Chondrocyte (in vitro differentiated cells): ENCODE measurements around the gene SMG1. TPM values are rescaled to one million over a fixed set of nuclear protein-coding genes. Genes with fewer than 3 reads are reported as not detected.
A peak's percentile ranks its signal among the peaks of the same experiment; 100 is the strongest.
"Not testable (repeated sequence)": the region's sequence is repeated elsewhere in the genome, so short reads cannot be mapped to it uniquely, and the experiment has no call there.

ENCODE experiments used
- DNase-seq: peaks from one replicate; pipeline ENCODE4 v3.0.0; 2021; ENCODE audit warnings: mixed read lengths, low spot score
- H3K27ac Mint-ChIP-seq: one replicate; pipeline ENCODE4 v1.8.0; 2021; ENCODE audit warnings: mild to moderate bottlenecking, moderate library complexity, mixed read lengths; ENCODE audit not compliant: unreplicated experiment
- H3K27me3 Mint-ChIP-seq: 2 replicates; pipeline ENCODE4 v1.8.0; 2021; ENCODE audit warnings: low read depth, mixed read lengths
- H3K36me3 Mint-ChIP-seq: 2 replicates; pipeline ENCODE4 v1.8.0; 2021; ENCODE audit warnings: low read depth, mixed read lengths
- H3K4me1 Mint-ChIP-seq: 2 replicates; pipeline ENCODE4 v1.8.0; 2021; ENCODE audit warnings: low read depth, mild to moderate bottlenecking, mixed read lengths
- H3K4me3 Mint-ChIP-seq: one replicate; pipeline ENCODE4 v1.8.0; 2021; ENCODE audit warnings: mild to moderate bottlenecking, moderate library complexity, mixed read lengths; ENCODE audit not compliant: unreplicated experiment
- H3K9me3 Mint-ChIP-seq: 2 replicates; pipeline ENCODE4 v1.8.0; 2021; ENCODE audit warnings: low read depth, mixed read lengths
- total RNA-seq: library from RNA; stranded (reverse); gene quantifications from 3 replicates; pipeline ENCODE4 v1.2.1, GENCODE V29; 2021
- TF ChIP-seq, protein P1 (sequence below): fragments of 200-600 bp; sonication (generic); IDR thresholded peaks from 2 replicates; pipeline ENCODE4 v1.5.0; 2021; ENCODE audit warnings: antibody characterized with exemption, mild to moderate bottlenecking, moderate library complexity

The SMG1 gene
- total RNA-seq, 1 donor from 2014 or later, result 61.3 TPM

DNA sequence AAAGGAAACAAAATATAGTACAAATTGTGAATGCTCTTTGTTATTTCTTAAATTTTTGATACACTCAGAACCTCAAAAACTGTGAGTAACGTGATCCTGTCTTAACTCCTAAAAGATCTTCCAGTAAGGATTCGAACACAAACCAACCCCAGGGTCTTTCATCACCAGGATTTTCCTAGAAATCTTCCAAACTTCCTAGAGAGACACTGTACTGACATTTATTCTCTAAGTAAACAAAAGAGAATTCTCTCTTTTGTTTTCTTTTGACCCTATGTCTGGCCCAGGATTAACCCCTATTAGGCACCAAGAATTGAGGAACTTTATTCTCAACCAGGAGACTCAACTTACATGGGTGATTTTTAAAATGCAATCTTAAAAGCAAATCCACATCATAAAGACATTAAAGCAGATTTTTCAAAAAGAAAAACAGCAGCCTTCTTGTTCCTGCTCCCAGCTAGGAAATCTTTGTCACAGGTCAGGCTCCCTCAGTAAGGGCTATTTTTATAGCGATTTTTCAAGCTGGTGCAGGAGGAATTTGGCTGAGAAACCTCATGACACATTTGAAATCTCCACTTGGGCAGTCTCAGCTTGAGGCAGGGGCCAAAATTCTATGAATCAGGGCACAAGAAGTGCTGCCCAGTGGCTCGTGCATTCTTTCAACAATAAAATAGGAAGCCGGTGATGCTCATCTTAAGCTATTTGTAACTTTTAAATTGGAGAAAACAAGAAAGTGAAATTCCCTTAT is 6.2 kb upstream of the SMG1 start:
- Mint-ChIP-seq H3K4me3 (peak overlapping the region; percentile 18), H3K27ac (peak overlapping the region; percentile 81), H3K27me3 (peaks cover under 1% of the 10 kb centered on the region), H3K36me3 (peaks cover under 1% of the 10 kb centered on the region), H3K4me1 (peaks cover 21% of the 10 kb centered on the region), H3K9me3 (peaks cover under 1% of the 10 kb centered on the region)
- TF ChIP-seq, protein P1, sequence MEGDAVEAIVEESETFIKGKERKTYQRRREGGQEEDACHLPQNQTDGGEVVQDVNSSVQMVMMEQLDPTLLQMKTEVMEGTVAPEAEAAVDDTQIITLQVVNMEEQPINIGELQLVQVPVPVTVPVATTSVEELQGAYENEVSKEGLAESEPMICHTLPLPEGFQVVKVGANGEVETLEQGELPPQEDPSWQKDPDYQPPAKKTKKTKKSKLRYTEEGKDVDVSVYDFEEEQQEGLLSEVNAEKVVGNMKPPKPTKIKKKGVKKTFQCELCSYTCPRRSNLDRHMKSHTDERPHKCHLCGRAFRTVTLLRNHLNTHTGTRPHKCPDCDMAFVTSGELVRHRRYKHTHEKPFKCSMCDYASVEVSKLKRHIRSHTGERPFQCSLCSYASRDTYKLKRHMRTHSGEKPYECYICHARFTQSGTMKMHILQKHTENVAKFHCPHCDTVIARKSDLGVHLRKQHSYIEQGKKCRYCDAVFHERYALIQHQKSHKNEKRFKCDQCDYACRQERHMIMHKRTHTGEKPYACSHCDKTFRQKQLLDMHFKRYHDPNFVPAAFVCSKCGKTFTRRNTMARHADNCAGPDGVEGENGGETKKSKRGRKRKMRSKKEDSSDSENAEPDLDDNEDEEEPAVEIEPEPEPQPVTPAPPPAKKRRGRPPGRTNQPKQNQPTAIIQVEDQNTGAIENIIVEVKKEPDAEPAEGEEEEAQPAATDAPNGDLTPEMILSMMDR, result no peak
- no peak for DNase-seq

DNA sequence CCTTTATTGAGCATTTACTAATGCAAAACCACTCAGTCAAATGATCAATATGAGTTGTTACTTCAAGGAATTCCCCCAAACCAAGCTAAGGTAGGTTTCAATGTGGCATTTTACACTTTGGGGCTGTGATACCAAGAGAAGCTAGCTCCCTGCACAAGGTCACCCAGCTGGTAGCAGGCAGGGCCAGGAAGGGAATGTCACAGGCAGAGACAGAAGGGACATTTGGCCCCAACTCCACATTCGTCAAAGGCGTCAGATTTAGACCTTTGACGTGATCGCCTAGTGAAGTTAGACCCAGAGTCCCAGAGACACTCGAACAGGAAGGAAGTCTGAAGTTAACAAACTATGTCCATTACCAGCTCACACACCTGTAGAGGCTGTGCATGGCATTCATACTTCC is 5.5 kb upstream of the SMG1 start:
- Mint-ChIP-seq H3K4me3 (no peak overlapping the region), H3K36me3 (no peaks in the 10 kb centered on the region), H3K9me3 (no peaks in the 10 kb centered on the region), H3K4me1 (peaks cover 26% of the 10 kb centered on the region), H3K27me3 (no peaks in the 10 kb centered on the region), H3K27ac (no peak overlapping the region)
- TF ChIP-seq, protein P1, result no peak
- DNase-seq, result no peak

DNA sequence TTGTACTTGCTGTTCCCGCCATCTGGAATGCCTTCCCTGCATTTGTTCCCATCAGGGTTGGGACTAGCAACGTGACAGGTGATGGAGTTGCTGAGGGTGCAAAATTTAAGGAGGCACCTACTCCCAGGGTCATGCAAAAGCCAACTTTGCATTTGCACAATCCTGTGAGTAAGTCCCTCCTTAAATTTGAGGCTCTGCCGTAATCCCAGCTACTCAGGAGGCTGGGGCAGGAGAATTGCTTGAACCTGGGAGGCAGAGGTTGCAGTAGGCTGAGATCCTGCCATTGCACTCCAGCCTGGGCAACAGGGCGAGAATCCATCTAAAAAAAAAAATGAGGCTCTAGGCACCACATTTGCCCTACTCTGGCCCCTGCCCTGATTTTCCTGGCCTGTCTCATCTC is 3.9 kb upstream of the SMG1 start:
- not testable (repeated sequence) for H3K9me3 Mint-ChIP-seq, H3K4me3 Mint-ChIP-seq, H3K27me3 Mint-ChIP-seq, H3K36me3 Mint-ChIP-seq, DNase-seq, H3K27ac Mint-ChIP-seq
- peaks cover 31% of the 10 kb centered on the region for H3K4me1 Mint-ChIP-seq

DNA sequence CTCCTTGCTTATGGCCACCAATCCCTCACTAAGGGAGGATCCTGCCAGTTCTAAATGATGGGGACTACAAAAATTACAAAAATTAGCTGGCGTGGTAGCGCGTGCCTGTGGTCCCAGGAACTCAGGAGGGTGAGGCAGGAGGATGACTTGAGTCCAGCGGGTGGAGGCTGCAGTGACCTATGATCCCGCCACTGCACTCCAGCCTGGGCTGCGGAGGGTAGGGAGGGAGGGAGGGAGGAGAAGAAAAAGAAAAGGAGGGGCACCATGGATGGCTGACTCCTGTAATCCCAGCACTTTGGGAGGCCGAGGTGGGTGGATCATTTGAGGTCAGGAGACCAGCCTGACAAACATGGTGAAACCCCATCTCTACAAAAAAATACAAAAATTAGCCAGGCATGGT is 1.9 kb upstream of the SMG1 start:
- peaks cover 45% of the 10 kb centered on the region for H3K4me1 Mint-ChIP-seq
- not testable (repeated sequence) for H3K27me3 Mint-ChIP-seq, H3K27ac Mint-ChIP-seq, H3K9me3 Mint-ChIP-seq, DNase-seq, H3K36me3 Mint-ChIP-seq, H3K4me3 Mint-ChIP-seq

DNA sequence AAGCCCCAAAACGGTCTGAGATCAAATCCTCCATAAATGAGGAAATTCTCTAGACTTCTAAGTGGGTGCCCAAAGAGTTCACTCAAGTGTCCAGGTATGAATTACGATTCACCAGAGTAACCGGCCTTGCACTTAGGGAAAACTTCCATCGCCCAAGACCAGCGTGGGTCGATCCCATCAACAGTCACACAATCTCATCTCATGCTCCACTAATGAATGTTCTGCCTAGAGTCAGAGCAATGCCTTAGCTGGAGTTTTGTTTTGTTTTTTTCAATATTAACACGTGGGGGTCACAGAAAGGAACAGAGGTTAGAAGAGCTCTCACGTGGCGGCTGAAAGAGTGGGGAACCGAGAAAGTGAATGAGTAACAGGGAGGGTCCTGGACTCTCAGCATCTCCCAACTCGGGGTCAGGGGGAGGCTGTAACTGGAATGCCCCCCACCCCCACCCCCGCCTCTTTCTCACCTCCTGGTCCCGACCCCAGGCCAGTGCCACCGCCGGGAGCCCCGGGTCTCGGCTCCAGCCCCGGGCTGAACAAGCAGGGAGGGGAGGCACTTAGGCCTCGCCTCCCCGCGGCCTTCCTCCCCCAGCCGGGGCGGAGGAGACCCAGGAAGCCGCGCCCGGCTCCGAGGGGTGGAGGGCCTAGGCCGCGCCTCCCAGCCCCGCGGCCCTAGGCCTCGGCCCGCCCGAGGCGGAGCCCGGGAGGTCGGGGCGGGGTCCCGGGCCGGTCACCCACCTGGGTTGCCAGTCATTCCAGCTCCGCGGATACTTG is 808 bp downstream of the SMG1 start:
- Mint-ChIP-seq H3K4me3 (peak overlapping the region; percentile 95), H3K4me1 (peaks cover 34% of the 10 kb centered on the region), H3K27ac (peak overlapping the region; percentile 93)
- not testable (repeated sequence) for H3K27me3 Mint-ChIP-seq, H3K9me3 Mint-ChIP-seq, H3K36me3 Mint-ChIP-seq, DNase-seq

DNA sequence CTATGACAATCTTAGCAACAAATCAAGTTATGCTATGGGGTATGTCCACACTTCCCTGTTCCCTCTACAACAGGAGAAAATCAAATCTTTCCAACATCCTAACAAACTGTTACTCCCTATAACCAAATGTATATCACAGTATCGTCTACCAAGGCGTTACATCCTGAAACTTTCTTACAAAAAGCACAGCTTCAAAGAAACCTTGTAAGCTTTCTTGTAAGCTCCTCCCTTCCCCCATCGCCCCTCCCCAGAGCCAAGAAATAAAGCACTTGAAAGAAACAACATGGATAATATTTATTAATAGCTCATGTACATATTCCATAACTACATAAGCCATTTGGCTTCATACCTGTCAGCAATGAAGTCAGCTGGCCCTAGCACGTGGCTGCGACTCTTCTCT is 2.3 kb downstream of the SMG1 start:
- DNase-seq, H3K36me3 Mint-ChIP-seq, H3K9me3 Mint-ChIP-seq, H3K27ac Mint-ChIP-seq, H3K27me3 Mint-ChIP-seq: not testable (repeated sequence)
- Mint-ChIP-seq H3K4me1 (peaks cover 34% of the 10 kb centered on the region), H3K4me3 (peak overlapping the region; percentile 59)

DNA sequence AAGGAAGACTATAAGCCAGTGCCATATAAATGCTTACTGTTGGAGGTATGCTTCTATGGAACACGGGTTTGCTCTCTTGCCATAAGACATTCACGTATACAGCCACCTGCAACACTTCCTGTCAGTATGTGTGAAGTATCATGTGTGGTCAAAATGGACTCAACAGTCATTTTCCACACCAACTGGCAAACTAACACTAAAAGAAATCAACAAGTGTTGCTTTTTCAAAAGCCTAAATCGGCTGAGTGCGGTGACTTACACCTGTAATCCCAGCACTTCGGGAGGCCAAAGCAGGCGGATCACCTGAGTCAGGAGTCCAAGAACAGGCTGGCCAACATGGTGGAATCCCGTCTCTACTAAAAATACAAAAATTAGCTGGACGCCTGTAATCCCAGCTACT is 3.1 kb downstream of the SMG1 start:
- not testable (repeated sequence) for H3K4me3 Mint-ChIP-seq, H3K9me3 Mint-ChIP-seq, H3K27me3 Mint-ChIP-seq, H3K36me3 Mint-ChIP-seq, DNase-seq
- Mint-ChIP-seq H3K4me1 (peaks cover 34% of the 10 kb centered on the region), H3K27ac (peak overlapping the region; percentile 32)

DNA sequence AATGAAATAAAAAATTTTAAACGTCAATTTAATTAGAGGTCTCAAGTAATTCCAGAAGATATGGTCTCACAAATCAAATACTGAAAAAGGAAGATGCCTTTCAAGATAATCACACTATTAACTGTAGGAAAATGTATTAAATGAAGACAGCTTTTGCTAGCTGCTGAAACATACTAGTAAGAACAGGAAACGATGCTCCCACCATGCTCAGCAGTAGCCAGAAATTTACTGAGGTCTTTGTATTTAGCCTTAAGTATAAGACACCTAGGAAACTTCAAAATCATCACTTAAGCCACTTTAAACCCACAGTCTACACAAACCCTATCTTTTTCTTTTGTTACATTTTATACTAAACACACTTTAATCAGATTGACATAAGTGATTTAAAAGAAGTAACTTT is 16.6 kb downstream of the SMG1 start:
- not testable (repeated sequence) for H3K27ac Mint-ChIP-seq, H3K36me3 Mint-ChIP-seq, H3K4me3 Mint-ChIP-seq, H3K9me3 Mint-ChIP-seq, H3K27me3 Mint-ChIP-seq, DNase-seq
- peaks cover 16% of the 10 kb centered on the region for H3K4me1 Mint-ChIP-seq

DNA sequence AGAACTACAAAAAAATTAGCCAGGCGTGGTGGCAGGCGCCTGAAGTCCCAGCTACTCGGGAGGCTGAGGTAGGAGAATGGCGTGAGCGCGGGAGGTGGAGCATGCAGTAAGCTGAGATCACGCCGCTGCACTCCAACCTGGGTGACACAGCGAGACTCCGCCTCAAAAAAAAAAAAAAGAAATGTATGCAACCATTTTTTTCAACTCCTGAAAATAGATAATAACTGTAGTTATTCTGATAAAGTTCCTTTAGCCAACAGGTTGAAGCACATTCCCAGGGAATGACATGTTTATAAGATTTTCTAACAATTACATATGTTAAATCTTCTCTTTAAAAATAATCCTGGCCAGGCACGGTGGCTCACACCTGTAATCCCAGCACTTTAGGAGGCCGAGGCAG is 17.5 kb downstream of the SMG1 start:
- H3K36me3 Mint-ChIP-seq, H3K27ac Mint-ChIP-seq, DNase-seq, H3K27me3 Mint-ChIP-seq, H3K4me3 Mint-ChIP-seq, H3K9me3 Mint-ChIP-seq: not testable (repeated sequence)
- peaks cover 17% of the 10 kb centered on the region for H3K4me1 Mint-ChIP-seq

DNA sequence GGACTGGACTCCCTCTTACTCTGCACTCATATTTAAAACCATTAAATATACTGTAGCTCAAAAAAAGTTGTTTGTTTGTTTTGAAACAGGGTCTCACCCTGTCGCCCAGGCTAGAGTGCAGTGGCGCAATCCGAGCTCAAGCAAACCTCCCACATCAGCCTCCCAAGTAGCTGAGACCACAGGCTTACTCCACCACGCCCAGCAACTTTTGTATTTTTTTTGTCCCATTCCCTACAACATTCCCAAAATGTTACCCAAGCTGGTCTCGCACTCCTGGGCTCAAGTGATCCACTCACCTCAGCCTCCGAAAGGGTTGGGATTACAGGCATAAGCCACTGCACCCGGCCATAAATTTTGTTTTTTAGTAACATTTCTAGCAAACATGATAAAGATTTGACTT is 23.4 kb downstream of the SMG1 start:
- H3K27ac Mint-ChIP-seq, H3K27me3 Mint-ChIP-seq, H3K9me3 Mint-ChIP-seq, DNase-seq, H3K4me3 Mint-ChIP-seq, H3K36me3 Mint-ChIP-seq: not testable (repeated sequence)
- peaks cover 39% of the 10 kb centered on the region for H3K4me1 Mint-ChIP-seq

DNA sequence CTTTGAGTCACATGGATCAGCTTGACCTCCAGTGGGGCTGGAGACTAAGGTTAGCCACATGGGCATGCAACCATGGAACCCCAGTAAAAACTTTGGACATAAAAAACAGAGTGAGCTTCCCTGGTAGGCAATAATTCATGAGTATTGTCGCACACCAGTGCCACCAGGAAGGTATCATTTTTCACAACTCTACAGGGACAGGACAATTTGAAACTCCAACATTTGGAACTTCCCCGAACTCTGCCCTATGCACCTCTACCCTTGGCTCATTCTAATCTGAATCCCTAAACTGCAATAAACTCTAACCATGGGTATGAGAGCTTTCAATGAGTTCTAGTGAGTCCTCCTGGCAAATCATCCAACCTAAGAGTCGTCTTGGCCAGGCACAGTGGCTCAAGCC is 24.2 kb downstream of the SMG1 start:
- H3K36me3 Mint-ChIP-seq, DNase-seq, H3K4me3 Mint-ChIP-seq, H3K9me3 Mint-ChIP-seq, H3K27me3 Mint-ChIP-seq, H3K27ac Mint-ChIP-seq: not testable (repeated sequence)
- H3K4me1 Mint-ChIP-seq, result peaks cover 45% of the 10 kb centered on the region
